ENCODE measurements around the gene LYZL1. TPM values are rescaled to one million over a fixed set of nuclear protein-coding genes. Genes with fewer than 3 reads are reported as not detected.
A peak's percentile ranks its signal among the peaks of the same experiment; 100 is the strongest.

LYZL1 gene
- total and polyA plus RNA-seq, 2 of the 8 experiments (the other 6 are each of a cell fraction or from before 2014, with no cell fraction given), result not detected

DNA sequence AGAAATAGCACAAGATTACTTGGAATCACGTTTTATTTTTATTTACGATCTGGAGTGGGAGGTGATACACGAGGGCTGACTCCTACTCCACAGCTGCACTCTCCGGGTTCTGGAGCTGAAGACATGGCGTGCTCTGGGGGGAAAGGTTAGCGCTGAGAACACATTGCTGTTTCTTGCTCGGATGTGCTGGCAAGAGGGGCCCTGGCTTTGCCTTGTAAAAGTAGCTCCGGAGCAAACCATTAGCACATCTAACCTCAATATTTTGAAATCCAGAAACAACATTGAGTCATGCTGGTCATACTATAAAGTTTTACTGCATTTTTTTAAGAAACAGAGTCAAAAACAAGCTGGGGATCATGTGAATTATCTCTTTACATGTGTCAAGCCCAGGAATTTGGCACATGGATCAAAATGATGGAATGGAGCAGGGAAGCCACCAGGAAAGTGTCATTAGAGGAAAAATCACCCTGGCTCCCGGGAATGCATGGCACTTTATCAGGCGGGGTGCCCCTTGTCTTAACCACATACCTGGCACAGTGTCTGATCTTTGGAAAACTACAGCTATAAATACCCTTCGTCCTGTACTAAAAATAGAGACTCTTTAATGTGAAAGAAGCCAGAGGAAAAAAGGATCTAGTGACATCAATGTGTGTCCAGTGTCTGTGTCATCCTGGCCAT is 31.6 kb upstream of the LYZL1 start:
- H2AFZ ChIP-seq (ENCODE audit: low read length), result no peak overlapping the region
- no peak overlapping the region for H3K56ac ChIP-seq (replicated peaks; ENCODE audit: insufficient read length, low read depth, low read length)
- ChIA-PET POLR2A (ENCODE audit: partially characterized antibody) (no interaction called here), CTCF (ENCODE audit: partially characterized antibody) (interaction anchor here (2.0 to 8.9 kb wide), 2 partner anchors 9 to 15 kb away, joined by 4 to 94 read pairs; no protein-coding TSS in a partner anchor)
- DNase-seq (ENCODE audit: low read depth in 1 of 2, low spot score in 2 of 2) (no peak), FAIRE-seq (no peak)
- H3K4me3 ChIP-seq (ENCODE audit: extremely low read depth in 1 of 4, insufficient read depth in 2 of 4, low read depth in 3 of 4, low read length in 4 of 4), result no peak overlapping the region
- H3K27me3 ChIP-seq (replicated peaks in 1 of 4; ENCODE audit: control insufficient read depth in 3 of 4, extremely low read depth in 1 of 4, insufficient read depth in 3 of 4, low read length in 3 of 4), result no peaks in the 10 kb centered on the region
- H3K27ac ChIP-seq (ENCODE audit: low read depth, low read length), result no peak overlapping the region
- no peak overlapping the region for H4K5ac ChIP-seq (ENCODE audit: insufficient read length, low read depth, low read length)
- no peak overlapping the region for H3K4me2 ChIP-seq (ENCODE audit: insufficient read depth in 1 of 2, low read depth in 2 of 2, low read length in 2 of 2)
- no peaks in the 10 kb centered on the region; a peak in 1 of 8 replicates for H3K36me3 ChIP-seq (ENCODE audit: control insufficient read depth in 2 of 4, insufficient read depth in 4 of 4, low read length in 3 of 4)
- H3K23me2 ChIP-seq (ENCODE audit: low read depth, low read length), result no peaks in the 10 kb centered on the region
- no peak overlapping the region for H2BK120ac ChIP-seq (replicated peaks; ENCODE audit: low read depth, low read length)
- peaks cover 0 to 3% (median under 1%) of the 10 kb centered on the region in 4 experiments; a peak in 2 of 7 replicates for H3K4me1 ChIP-seq (replicated peaks in 1 of 4; ENCODE audit: control insufficient read depth in 3 of 4, insufficient read depth in 4 of 4, low read length in 3 of 4)
- no peak overlapping the region for H3K14ac ChIP-seq (ENCODE audit: insufficient read length)
- H2BK5ac ChIP-seq (ENCODE audit: low read depth, low read length), result no peak overlapping the region
- 89% methylated on average over 11 of the region's 11 CpGs; no CpG with 5 or more reads in 1 of the 2 experiments for WGBS, 2 experiments (ENCODE audit: extremely low coverage in 1 of 2, insufficient coverage in 1 of 2, insufficient read length in 1 of 2, insufficient replicate concordance in 2 of 2, low coverage in 1 of 2, low lambda C conversion rate in 2 of 2, missing lambda C conversion rate in 1 of 2)
- peaks cover 2% of the 10 kb centered on the region; the same call in 1 of the 2 replicates for H3K79me1 ChIP-seq (ENCODE audit: low read depth, low read length)
- H3K23ac ChIP-seq (ENCODE audit: insufficient read length), result no peak overlapping the region
- no peak overlapping the region for H4K8ac ChIP-seq (ENCODE audit: extremely low read depth, insufficient read depth, low read length)
- no peak overlapping the region for H2AK5ac ChIP-seq (ENCODE audit: low read depth, low read length)
- H3K9me3 ChIP-seq (ENCODE audit: insufficient read depth in 2 of 2, low read depth in 1 of 2, low read length in 1 of 2), result no peaks in the 10 kb centered on the region
- no peak overlapping the region for H3K18ac ChIP-seq (ENCODE audit: extremely low read depth, low read length)
- H2BK12ac ChIP-seq (ENCODE audit: low read depth, low read length), result no peak overlapping the region
- H2BK20ac ChIP-seq (ENCODE audit: low read length), result no peak overlapping the region
- no peak overlapping the region for H3K4ac ChIP-seq (replicated peaks; ENCODE audit: insufficient read length, low read depth, low read length)
- no peaks in the 10 kb centered on the region for H4K20me1 ChIP-seq (replicated peaks in 1 of 2; ENCODE audit: control insufficient read depth in 1 of 2, insufficient read depth in 2 of 2, low read length in 2 of 2)
- no peak overlapping the region for H4K91ac ChIP-seq (replicated peaks; ENCODE audit: insufficient read length, low read length)
- H3K79me2 ChIP-seq (ENCODE audit: control insufficient read depth in 1 of 2, insufficient read depth in 2 of 2, low read length in 2 of 2), result no peaks in the 10 kb centered on the region
- 0 out of 2 replicates have a peak overlapping the region, but pooled peaks have one; percentile 49 for H2BK15ac ChIP-seq (ENCODE audit: low read length)
- H3K9ac ChIP-seq (replicated peaks in 1 of 4; ENCODE audit: extremely low read depth in 1 of 4, low read depth in 3 of 4, low read length in 3 of 4), result no peak overlapping the region
- TF ChIP-seq TAF1 (IDR thresholded peaks at IDR 0.05; ENCODE audit: low read depth, low read length) (no peak), RXRA (IDR thresholded peaks at IDR 0.05; ENCODE audit: insufficient read depth, low read depth, low read length) (no peak), ZNF274 (IDR thresholded peaks at IDR 0.05; ENCODE audit: borderline replicate concordance, extremely low read depth, low read length) (no peak), HDAC2 (IDR thresholded peaks at IDR 0.05; ENCODE audit: borderline replicate concordance in 1 of 2, low read depth in 2 of 2, low read length in 2 of 2) (no peak), SIX5 (IDR thresholded peaks at IDR 0.05; ENCODE audit: low read depth, low read length) (no peak), GTF2F1 (IDR thresholded peaks at IDR 0.05; ENCODE audit: borderline replicate concordance, low read depth, low read length) (no peak), POU5F1 (IDR thresholded peaks at IDR 0.05; ENCODE audit: low read depth, low read length) (no peak), NRF1 (IDR thresholded peaks at IDR 0.05; ENCODE audit: low read depth, low read length) (no peak), KDM4A (IDR thresholded peaks at IDR 0.05; ENCODE audit: low read depth, low read length, severe bottlenecking) (no peak), RAD21 (IDR thresholded peaks at IDR 0.05 in 1 of 2, conservative IDR thresholded peaks at IDR 0.05 in 1 of 2; ENCODE audit: low read depth in 2 of 2, low read length in 2 of 2) (no peak), SIRT6 (IDR thresholded peaks at IDR 0.05; ENCODE audit: low read length) (no peak), CBX5 (IDR thresholded peaks at IDR 0.05; ENCODE audit: low read depth, low read length) (no peak), TBP (IDR thresholded peaks at IDR 0.05; ENCODE audit: low read depth, low read length) (no peak)

All from H1 (cell line).